CD14-positive monocyte (primary cell): ENCODE measurements around the gene NEK2. TPM values are rescaled to one million over a fixed set of nuclear protein-coding genes. Genes with fewer than 3 reads are reported as not detected.

ENCODE experiments used
- DNase-seq, 3 donors: peaks; one replicate each; pipeline ENCODE4 v3.0.0-alpha.2; 2011 to 2022
- H2AFZ ChIP-seq: 2 replicates; pipeline ENCODE4 v1.6.0; 2012; ENCODE audit warnings: mild to moderate bottlenecking, low read depth, low read length, inconsistent platforms; ENCODE audit not compliant: insufficient read depth, poor library complexity, severe bottlenecking
- H3K27ac ChIP-seq, 2 donors: 1 replicate in 1 of 2; 2 replicates in 1 of 2; pipeline ENCODE4 v1.5.1; 2012 to 2013; ENCODE audit warnings: low read length in 2 of 2, control low read depth in 1 of 2, inconsistent platforms in 1 of 2, low read depth in 1 of 2, mild to moderate bottlenecking in 1 of 2
- H3K27me3 ChIP-seq, 2 donors: one replicate each; pipeline versions ENCODE4 v1.6.0 to v1.6.1; 2011 to 2013; ENCODE audit warnings: low read length in 2 of 2; ENCODE audit not compliant: control insufficient read depth in 2 of 2, insufficient read depth in 2 of 2
- H3K36me3 ChIP-seq, 2 donors: replicated peaks in 1 of 2; 1 replicate in 1 of 2; 2 replicates in 1 of 2; pipeline versions ENCODE4 v1.5.1 to v1.6.1; 2012 to 2013; ENCODE audit warnings: low read length in 2 of 2, control low read depth in 1 of 2, inconsistent platforms in 1 of 2, mild to moderate bottlenecking in 1 of 2; ENCODE audit not compliant: insufficient read depth in 2 of 2, control insufficient read depth in 1 of 2
- H3K4me1 ChIP-seq, 2 donors: 1 replicate in 1 of 2; 2 replicates in 1 of 2; pipeline versions ENCODE4 v1.5.1 to v1.6.1; 2012 to 2013; ENCODE audit warnings: low read length in 2 of 2, control low read depth in 1 of 2, inconsistent platforms in 1 of 2, mild to moderate bottlenecking in 1 of 2, moderate library complexity in 1 of 2; ENCODE audit not compliant: insufficient read depth in 2 of 2, control insufficient read depth in 1 of 2
- H3K4me2 ChIP-seq: replicated peaks from 2 replicates; pipeline ENCODE3; 2012; ENCODE audit warnings: low read length, moderate library complexity, mild to moderate bottlenecking; ENCODE audit not compliant: poor library complexity, severe bottlenecking; ENCODE audit errors: extremely low read depth
- H3K4me3 ChIP-seq, 3 experiments: fragments of 200-600 bp in 1 of 3; sonication (generic) in 1 of 3; replicated peaks in 1 of 3; 1 replicate in 2 of 3; 2 replicates in 1 of 3; pipeline ENCODE4 v1.5.1; 2011 to 2013; ENCODE audit warnings: low read length in 3 of 3, mild to moderate bottlenecking in 3 of 3, control low read depth in 2 of 3, low read depth in 2 of 3, inconsistent platforms in 1 of 3, moderate library complexity in 1 of 3
- H3K79me2 ChIP-seq: 2 replicates; pipeline ENCODE4 v1.6.0; 2012; ENCODE audit warnings: mild to moderate bottlenecking, control low read depth, inconsistent platforms, low read length, moderate library complexity; ENCODE audit not compliant: insufficient read depth
- H3K9ac ChIP-seq: 2 replicates; pipeline ENCODE4 v1.6.0; 2017; ENCODE audit warnings: low read length, mild to moderate bottlenecking; ENCODE audit not compliant: insufficient read depth, poor library complexity, severe bottlenecking
- H3K9me3 ChIP-seq, 2 donors: replicated peaks in 1 of 2; 1 replicate in 1 of 2; 2 replicates in 1 of 2; pipeline versions ENCODE4 v1.5.1 to v1.6.1; 2012 to 2013; ENCODE audit warnings: low read length in 2 of 2, control low read depth in 1 of 2; ENCODE audit not compliant: control insufficient read depth in 1 of 2, insufficient read depth in 1 of 2
- H4K20me1 ChIP-seq: 2 replicates; pipeline ENCODE4 v1.6.0; 2012; ENCODE audit warnings: mild to moderate bottlenecking, low read length, control low read depth, moderate library complexity; ENCODE audit not compliant: insufficient read depth
- H3K27ac Mint-ChIP-seq, 7 donors: one replicate each; pipeline ENCODE4 v1.8.0; 2020; ENCODE audit warnings: mild to moderate bottlenecking in 7 of 7, mixed read lengths in 7 of 7, moderate library complexity in 6 of 7, inconsistent platforms in 2 of 7
- H3K27me3 Mint-ChIP-seq, 3 donors: one replicate each; pipeline ENCODE4 v1.8.0; 2021 to 2022; ENCODE audit warnings: low read depth in 3 of 3, mild to moderate bottlenecking in 3 of 3, mixed read lengths in 3 of 3, moderate library complexity in 3 of 3, inconsistent platforms in 1 of 3
- H3K36me3 Mint-ChIP-seq, 2 donors: one replicate each; pipeline ENCODE4 v1.8.0; 2020; ENCODE audit warnings: mixed read lengths in 2 of 2, inconsistent platforms in 1 of 2, mild to moderate bottlenecking in 1 of 2
- H3K4me1 Mint-ChIP-seq: one replicate; pipeline ENCODE4 v1.8.0; 2020; ENCODE audit warnings: mild to moderate bottlenecking, mixed read lengths
- H3K4me3 Mint-ChIP-seq, 2 donors: one replicate each; pipeline ENCODE4 v1.8.0; 2020; ENCODE audit warnings: mild to moderate bottlenecking in 2 of 2, mixed read lengths in 2 of 2, moderate library complexity in 1 of 2
- H3K9me3 Mint-ChIP-seq, 7 donors: one replicate each; pipeline ENCODE4 v1.8.0; 2020 to 2022; ENCODE audit warnings: mixed read lengths in 7 of 7, mild to moderate bottlenecking in 6 of 7, moderate library complexity in 6 of 7, inconsistent platforms in 2 of 7
- CTCF ChIP-seq: fragments of 200-600 bp; IDR thresholded peaks from one replicate; pipeline ENCODE4 v1.8.0; 2022; ENCODE audit warnings: antibody characterized with exemption, mild to moderate bottlenecking
- WGBS: methylation state at CpG from one replicate; pipeline ENCODE4 v1.1.5; 2013; ENCODE audit warnings: missing lambda C conversion rate; ENCODE audit not compliant: insufficient coverage; 5-methylcytosine and 5-hydroxymethylcytosine counted together
- intact Hi-C, 2 donors: fragments of 100-400 bp; cut with micrococcal nuclease; formaldehyde crosslinking; loops; one replicate each; pipeline versions ENCODE4 v1.15.0 to v1.15.1; 2023
- polyA plus RNA-seq, 3 donors: library from polyadenylated mRNA; depleted of rRNA in 1 of 3; unstranded in 2 of 3; stranded (reverse) in 1 of 3; fragments of 300-500 nt in 2 of 3; fragments of >200 nt in 1 of 3; fragmentation: Illumina TruSeq in 2 of 3; gene quantifications; 1 replicate in 2 of 3; 2 replicates in 1 of 3; pipeline ENCODE4 v1.2.3, GENCODE V29; 2012 to 2021

The NEK2 gene
- polyA plus RNA-seq, 3 donors: not detected

GRCh38 chr1:211639475-211640300 is 35.7 kb downstream of the NEK2 start:
- Histone ChIP-seq H3K27ac (no peak overlapping the region), H3K4me1 (no peaks in the 10 kb centered on the region), H3K79me2 (no peaks in the 10 kb centered on the region), H3K9ac (no peak overlapping the region), H4K20me1 (no peaks in the 10 kb centered on the region), H2AFZ (no peak overlapping the region), H3K36me3 (no peaks in the 10 kb centered on the region), H3K4me2 (no peak overlapping the region), H3K27me3 (no peaks in the 10 kb centered on the region), H3K4me3 (no peak overlapping the region), H3K9me3 (no peaks in the 10 kb centered on the region)
- TF ChIP-seq CTCF: no peak
- peaks cover 7% of the 10 kb centered on the region for H3K4me1 Mint-ChIP-seq
- 77% methylated on average over 11 of the region's 13 CpGs for WGBS
- no peak for DNase-seq
- intact Hi-C loops: no loop called here
- no peaks in the 10 kb centered on the region for H3K9me3 Mint-ChIP-seq
- no peak overlapping the region for H3K27ac Mint-ChIP-seq
- no peak overlapping the region for H3K4me3 Mint-ChIP-seq
- H3K27me3 Mint-ChIP-seq: peaks cover 0 to 6% (median 6%) of the 10 kb centered on the region in 3 donors
- H3K36me3 Mint-ChIP-seq: no peaks in the 10 kb centered on the region

- Histone ChIP-seq H3K9ac (no peak overlapping the region), H3K27ac (no peak overlapping the region), H4K20me1 (no peaks in the 10 kb centered on the region), H3K79me2 (no peaks in the 10 kb centered on the region), H3K4me1 (no peaks in the 10 kb centered on the region), H3K4me3 (no peak overlapping the region), H3K27me3 (no peaks in the 10 kb centered on the region), H3K36me3 (no peaks in the 10 kb centered on the region), H2AFZ (no peak overlapping the region), H3K9me3 (no peaks in the 10 kb centered on the region), H3K4me2 (no peak overlapping the region)
- DNase-seq: no peak
- intact Hi-C loops: no loop called here
- Mint-ChIP-seq H3K9me3 (peaks cover 0 to 2% (median 0%) of the 10 kb centered on the region in 7 donors), H3K27me3 (peaks cover 0 to 8% (median 6%) of the 10 kb centered on the region in 3 donors), H3K4me1 (peaks cover 3% of the 10 kb centered on the region), H3K27ac (no peak overlapping the region), H3K36me3 (no peaks in the 10 kb centered on the region), H3K4me3 (no peak overlapping the region)
- TF ChIP-seq CTCF: no peak
- WGBS: no CpG with 5 or more reads among the region's 5 CpGs
These were observed 36.7 kb downstream of the NEK2 start for GRCh38 chr1:211638689-211639101.
